ENCODE results near the gene MEIS2.
A peak's percentile ranks its signal among the peaks of the same experiment; 100 is the strongest.

The MEIS2 gene

GRCh38 chr15:37096558-37097143 is 3.7 kb downstream of the MEIS2 start:
- H3K27me3 Mint-ChIP-seq = peaks cover 50% of the 10 kb centered on the region
- peaks cover 47% of the 10 kb centered on the region for H3K4me1 Mint-ChIP-seq (ENCODE audit: low read depth)
- no peaks in the 10 kb centered on the region for H3K9me3 Mint-ChIP-seq (ENCODE audit: low read depth)
- H3K4me3 Mint-ChIP-seq = peak overlapping the region; percentile 63
- no peak overlapping the region for H3K27ac Mint-ChIP-seq
- peaks cover 2% of the 10 kb centered on the region for H3K36me3 Mint-ChIP-seq

DNA sequence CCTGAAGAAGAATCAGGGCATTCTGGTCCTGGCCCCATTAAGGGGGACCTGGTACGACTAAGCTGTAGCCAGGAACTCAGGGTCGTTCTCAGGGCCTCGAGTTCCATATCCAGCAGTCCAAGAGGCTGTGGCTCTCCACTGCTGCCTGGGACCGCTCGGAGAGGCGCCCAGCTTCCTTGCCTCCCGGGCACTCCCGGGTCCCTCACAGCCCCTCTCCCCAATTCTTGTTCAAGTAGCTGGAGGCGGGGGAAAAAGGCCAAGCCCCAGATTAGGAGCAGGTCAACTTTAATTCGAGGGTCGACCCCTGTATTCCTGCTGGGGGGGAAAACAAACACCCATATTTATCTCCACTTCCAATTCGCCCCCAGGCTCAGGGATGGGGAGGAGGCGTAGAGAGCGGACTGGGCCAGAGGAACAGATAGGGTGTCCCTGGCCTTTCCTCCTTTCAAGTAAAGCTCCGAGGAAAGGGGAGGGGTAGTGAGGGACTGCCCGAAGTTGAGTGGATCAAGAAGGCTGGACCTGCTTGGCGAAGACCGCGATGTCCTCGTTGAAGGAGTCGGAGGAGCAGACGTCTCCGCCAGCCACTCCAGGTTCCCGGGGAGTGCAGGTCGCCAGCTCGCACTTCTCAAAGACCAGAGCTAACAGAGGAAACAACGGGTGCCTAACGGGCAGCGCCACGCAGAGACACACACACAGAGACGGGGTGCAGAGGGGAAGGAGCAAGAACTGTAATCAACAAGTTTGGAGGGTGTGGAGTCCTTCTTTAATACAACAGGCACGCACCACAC is 4.4 kb downstream of the MEIS2 start:
- H3K27ac Mint-ChIP-seq = no peak overlapping the region
- H3K27me3 Mint-ChIP-seq = peaks cover 47% of the 10 kb centered on the region
- peaks cover 43% of the 10 kb centered on the region for H3K4me1 Mint-ChIP-seq (ENCODE audit: low read depth)
- H3K36me3 Mint-ChIP-seq = no peaks in the 10 kb centered on the region
- H3K4me3 Mint-ChIP-seq = no peak overlapping the region
- no peaks in the 10 kb centered on the region for H3K9me3 Mint-ChIP-seq (ENCODE audit: low read depth)

- no peak overlapping the region for H3K4me3 Mint-ChIP-seq
- H3K4me1 Mint-ChIP-seq (ENCODE audit: low read depth) = peaks cover 36% of the 10 kb centered on the region
- no peak overlapping the region for H3K27ac Mint-ChIP-seq
- peaks cover 45% of the 10 kb centered on the region for H3K27me3 Mint-ChIP-seq
- H3K36me3 Mint-ChIP-seq = no peaks in the 10 kb centered on the region
- no peaks in the 10 kb centered on the region for H3K9me3 Mint-ChIP-seq (ENCODE audit: low read depth)
These were observed 5.2 kb downstream of the MEIS2 start for GRCh38 chr15:37094915-37095711.

DNA sequence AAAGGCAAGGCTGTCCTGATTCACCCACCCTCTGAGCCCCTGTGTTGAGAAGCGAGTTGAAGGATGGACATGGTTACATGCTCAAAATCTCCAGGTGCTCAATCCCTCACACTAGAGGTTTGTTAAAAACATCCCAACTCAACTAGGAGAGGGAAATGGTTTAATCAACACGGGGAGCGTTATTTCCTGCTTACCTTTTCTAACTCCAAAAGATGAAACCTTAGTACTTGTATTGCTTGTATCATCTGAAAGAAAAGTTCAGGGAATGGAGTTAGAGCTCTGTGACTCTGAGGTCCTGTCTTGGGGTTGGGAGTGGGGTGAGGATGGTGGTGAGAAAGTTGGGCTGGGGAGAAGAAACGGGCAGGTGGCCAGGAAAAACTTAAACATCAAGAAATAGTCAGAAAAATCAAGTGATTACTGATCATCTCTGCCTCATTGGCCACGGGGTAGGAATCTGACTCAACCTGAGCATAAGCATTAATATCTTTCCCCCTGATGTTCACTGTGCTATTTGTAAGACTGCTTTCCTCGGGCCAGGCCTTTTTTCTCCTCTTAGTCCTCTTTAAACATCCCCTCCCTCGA is 5.9 kb downstream of the MEIS2 start:
- Mint-ChIP-seq H3K9me3 (ENCODE audit: low read depth) (no peaks in the 10 kb centered on the region), H3K4me3 (no peak overlapping the region), H3K27ac (no peak overlapping the region)

DNA sequence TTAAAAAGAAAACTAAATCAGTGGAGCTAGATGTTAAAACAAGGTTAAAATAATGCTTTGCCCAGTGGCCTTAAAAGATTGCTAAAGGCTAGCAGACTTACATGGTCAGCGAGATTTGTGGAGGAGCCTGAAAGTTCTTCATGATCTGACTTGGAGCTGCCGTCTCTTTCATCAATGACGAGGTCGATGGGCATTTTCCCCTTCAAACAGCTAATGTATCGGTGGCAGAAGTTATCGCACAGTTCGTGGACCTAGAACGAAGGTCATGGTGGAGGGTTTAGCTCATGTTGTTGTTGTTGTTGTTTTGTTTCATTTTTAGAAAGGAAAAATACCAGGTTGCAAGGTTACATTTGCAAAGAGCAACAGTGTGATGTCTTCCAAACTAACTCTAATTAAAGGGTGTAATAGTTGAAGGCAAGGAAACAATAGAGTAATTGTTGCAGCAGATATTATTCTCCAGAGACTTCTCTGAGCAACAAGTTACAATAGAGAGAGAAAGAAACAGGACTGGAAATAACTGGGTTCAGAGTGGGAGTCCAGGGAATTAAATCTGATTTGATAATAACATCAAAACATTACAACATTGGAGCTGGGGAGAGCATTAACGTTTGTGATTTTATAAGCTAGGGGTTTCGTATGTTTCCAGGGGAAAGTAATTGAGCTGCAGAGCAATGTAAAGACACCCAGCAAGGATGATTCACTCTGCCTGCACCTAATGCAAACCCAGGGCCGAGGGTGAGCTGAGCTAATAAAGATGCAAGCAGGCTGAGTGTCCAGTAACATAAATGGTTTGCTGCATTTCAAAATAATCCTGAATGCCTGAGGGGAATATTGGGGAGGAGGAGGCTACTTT is 6.6 kb downstream of the MEIS2 start:
- Mint-ChIP-seq H3K4me3 (no peak overlapping the region), H3K27me3 (peaks cover 43% of the 10 kb centered on the region), H3K9me3 (ENCODE audit: low read depth) (no peaks in the 10 kb centered on the region), H3K36me3 (no peaks in the 10 kb centered on the region), H3K27ac (no peak overlapping the region), H3K4me1 (ENCODE audit: low read depth) (peaks cover 25% of the 10 kb centered on the region)

More for the DNA sequence above, 5.9 kb downstream of the MEIS2 start:
- Mint-ChIP-seq H3K27me3 (peaks cover 42% of the 10 kb centered on the region), H3K36me3 (no peaks in the 10 kb centered on the region), H3K4me1 (ENCODE audit: low read depth) (peaks cover 30% of the 10 kb centered on the region)

GRCh38 chr15:37090543-37091175 is 9.7 kb downstream of the MEIS2 start:
- no peak overlapping the region for H3K4me3 Mint-ChIP-seq
- H3K27me3 Mint-ChIP-seq = peaks cover 28% of the 10 kb centered on the region
- no peaks in the 10 kb centered on the region for H3K9me3 Mint-ChIP-seq (ENCODE audit: low read depth)
- no peaks in the 10 kb centered on the region for H3K36me3 Mint-ChIP-seq
- H3K27ac Mint-ChIP-seq = no peak overlapping the region
- H3K4me1 Mint-ChIP-seq (ENCODE audit: low read depth) = peaks cover 3% of the 10 kb centered on the region

- Mint-ChIP-seq H3K4me3 (no peak overlapping the region), H3K27me3 (peaks cover 20% of the 10 kb centered on the region), H3K27ac (no peak overlapping the region), H3K4me1 (ENCODE audit: low read depth) (no peaks in the 10 kb centered on the region), H3K9me3 (ENCODE audit: low read depth) (no peaks in the 10 kb centered on the region), H3K36me3 (no peaks in the 10 kb centered on the region)
These were observed 11.9 kb downstream of the MEIS2 start for GRCh38 chr15:37088436-37088835.

GRCh38 chr15:37087131-37087588 is 13.2 kb downstream of the MEIS2 start:
- Mint-ChIP-seq H3K9me3 (ENCODE audit: low read depth) (no peaks in the 10 kb centered on the region), H3K27me3 (peaks cover 15% of the 10 kb centered on the region)

DNA sequence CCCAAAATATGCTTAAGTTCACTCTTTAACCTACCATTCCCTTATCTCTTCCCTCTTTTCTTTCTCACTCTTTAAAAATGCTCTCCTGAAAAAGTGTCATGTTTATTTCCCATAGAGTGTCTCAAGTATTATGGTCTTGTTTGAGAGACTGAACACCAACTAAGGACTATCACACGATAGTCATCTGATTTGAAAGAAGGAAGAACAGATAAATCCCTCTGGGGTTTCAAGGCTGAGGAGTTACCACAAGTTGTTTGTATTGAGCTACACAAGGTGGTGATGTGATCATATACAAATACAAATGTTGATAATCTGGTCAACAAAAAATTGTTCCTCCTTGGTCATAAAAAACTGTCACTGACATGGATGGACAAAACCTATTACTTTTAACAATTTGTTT is 13.8 kb downstream of the MEIS2 start:
- Mint-ChIP-seq H3K9me3 (ENCODE audit: low read depth) (no peaks in the 10 kb centered on the region), H3K27me3 (peaks cover 18% of the 10 kb centered on the region), H3K4me1 (ENCODE audit: low read depth) (no peaks in the 10 kb centered on the region), H3K27ac (no peak overlapping the region), H3K4me3 (no peak overlapping the region), H3K36me3 (no peaks in the 10 kb centered on the region)

More at GRCh38 chr15:37087131-37087588, 13.2 kb downstream of the MEIS2 start:
- Mint-ChIP-seq H3K4me3 (no peak overlapping the region), H3K27ac (no peak overlapping the region), H3K4me1 (ENCODE audit: low read depth) (no peaks in the 10 kb centered on the region), H3K36me3 (no peaks in the 10 kb centered on the region)

GRCh38 chr15:37086120-37086519 is 14.2 kb downstream of the MEIS2 start:
- Mint-ChIP-seq H3K36me3 (no peaks in the 10 kb centered on the region), H3K27ac (no peak overlapping the region), H3K4me1 (ENCODE audit: low read depth) (no peaks in the 10 kb centered on the region), H3K27me3 (peaks cover 22% of the 10 kb centered on the region), H3K9me3 (ENCODE audit: low read depth) (no peaks in the 10 kb centered on the region), H3K4me3 (no peak overlapping the region)

DNA sequence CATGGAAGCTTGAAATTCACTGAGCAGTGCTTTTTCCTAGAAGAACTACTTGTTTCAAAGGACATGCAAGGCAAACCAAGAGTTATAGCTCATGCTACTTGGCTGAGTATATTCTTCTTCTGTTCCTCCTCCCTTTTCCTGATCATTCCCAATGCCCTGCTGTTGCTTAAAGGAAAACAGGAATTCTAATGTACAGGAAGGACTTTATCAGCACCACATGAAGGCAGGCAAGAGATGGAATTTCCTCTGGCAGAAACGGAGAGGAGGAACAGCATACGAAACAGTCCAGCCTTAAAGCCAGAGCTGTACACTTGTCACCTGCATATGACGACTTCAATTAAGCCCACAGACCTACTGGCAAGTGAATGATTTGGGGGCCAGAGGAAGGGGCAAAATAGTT is 15.7 kb downstream of the MEIS2 start:
- H3K9me3 Mint-ChIP-seq (ENCODE audit: low read depth) = no peaks in the 10 kb centered on the region
- no peak overlapping the region for H3K27ac Mint-ChIP-seq
- no peaks in the 10 kb centered on the region for H3K4me1 Mint-ChIP-seq (ENCODE audit: low read depth)

DNA sequence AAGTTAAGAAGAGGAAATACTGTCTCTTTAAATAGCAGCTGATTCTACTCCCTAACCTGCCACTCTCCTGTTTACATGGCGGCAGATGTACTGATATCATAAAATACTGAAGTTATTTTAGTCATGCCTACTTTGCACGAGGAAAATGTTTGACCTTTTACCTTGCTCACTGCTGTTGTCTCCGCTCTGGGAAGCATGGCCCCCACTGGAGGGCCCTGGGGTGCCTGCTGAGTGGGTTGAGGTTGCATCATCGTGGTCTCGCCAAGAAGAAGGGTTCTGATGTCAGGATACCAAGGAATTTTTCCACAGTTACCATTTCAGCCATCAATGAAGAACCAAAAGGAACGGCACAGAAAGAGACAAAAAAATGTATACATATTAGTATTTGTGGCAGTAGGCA is 16.7 kb downstream of the MEIS2 start:
- H3K4me1 Mint-ChIP-seq (ENCODE audit: low read depth) = no peaks in the 10 kb centered on the region
- H3K4me3 Mint-ChIP-seq = no peak overlapping the region
- H3K27me3 Mint-ChIP-seq = peaks cover 15% of the 10 kb centered on the region
- no peaks in the 10 kb centered on the region for H3K9me3 Mint-ChIP-seq (ENCODE audit: low read depth)
- no peak overlapping the region for H3K27ac Mint-ChIP-seq
- no peaks in the 10 kb centered on the region for H3K36me3 Mint-ChIP-seq

More for the DNA sequence above, 15.7 kb downstream of the MEIS2 start:
- Mint-ChIP-seq H3K4me3 (no peak overlapping the region), H3K36me3 (no peaks in the 10 kb centered on the region), H3K27me3 (peaks cover 19% of the 10 kb centered on the region)

DNA sequence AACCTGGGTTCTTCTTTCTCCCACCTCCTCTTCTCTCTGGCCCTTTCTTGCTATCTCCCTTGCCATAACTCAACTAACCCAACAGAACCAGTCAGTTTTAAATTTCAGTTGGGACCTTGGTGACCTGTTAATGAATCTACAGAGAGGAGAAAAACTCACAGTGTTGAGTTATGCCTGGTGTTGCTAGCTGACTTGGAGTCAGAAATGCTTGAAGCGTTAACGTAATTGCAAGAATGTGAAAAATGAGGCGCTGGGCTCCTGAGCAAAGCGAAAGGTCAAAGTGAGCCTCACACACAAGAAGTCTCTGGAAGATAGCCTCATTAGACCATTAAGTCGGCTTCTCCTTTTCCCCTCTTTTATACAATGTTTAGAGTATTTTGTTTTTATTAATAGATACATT is 18.4 kb downstream of the MEIS2 start:
- Mint-ChIP-seq H3K27ac (no peak overlapping the region), H3K4me1 (ENCODE audit: low read depth) (no peaks in the 10 kb centered on the region), H3K36me3 (no peaks in the 10 kb centered on the region), H3K27me3 (peaks cover 18% of the 10 kb centered on the region), H3K9me3 (ENCODE audit: low read depth) (no peaks in the 10 kb centered on the region), H3K4me3 (no peak overlapping the region)

Data from activated naive CD8-positive, alpha-beta T cell (primary cell).